Measurements from ENCODE around the gene NIPAL4.

The NIPAL4 gene

GRCh38 chr5:157486221-157486681 lies 26.2 kb downstream of the NIPAL4 start:
- no peak for DNase-seq

- DNase-seq: no peak
Observed at GRCh38 chr5:157486861-157487260, 26.8 kb downstream of the NIPAL4 start.

GRCh38 chr5:157487358-157487757 lies 27.3 kb downstream of the NIPAL4 start:
- no peak for DNase-seq

- DNase-seq: no peak
Observed at GRCh38 chr5:157491471-157491995, 31.5 kb downstream of the NIPAL4 start.

- no peak for DNase-seq
Observed at GRCh38 chr5:157492886-157493285, 32.9 kb downstream of the NIPAL4 start.

- DNase-seq: no peak
Observed at GRCh38 chr5:157494178-157494832, 34.3 kb downstream of the NIPAL4 start.

- no peak for DNase-seq
Observed at GRCh38 chr5:157496864-157497263, 36.9 kb downstream of the NIPAL4 start.

GRCh38 chr5:157497875-157498611 lies 38.0 kb downstream of the NIPAL4 start:
- no peak for DNase-seq

GRCh38 chr5:157502143-157502647 lies 42.2 kb downstream of the NIPAL4 start:
- DNase-seq: no peak

GRCh38 chr5:157504053-157504452 lies 44.0 kb downstream of the NIPAL4 start:
- no peak for DNase-seq

GRCh38 chr5:157505496-157505895 lies 45.5 kb downstream of the NIPAL4 start:
- DNase-seq: no peak

- DNase-seq: no peak
Observed at GRCh38 chr5:157506066-157506590, 46.1 kb downstream of the NIPAL4 start.

GRCh38 chr5:157506981-157507780 lies 47.2 kb downstream of the NIPAL4 start:
- no peak for DNase-seq

GRCh38 chr5:157509093-157509492 lies 49.1 kb downstream of the NIPAL4 start:
- DNase-seq: no peak

GRCh38 chr5:157509587-157509986 lies 49.6 kb downstream of the NIPAL4 start:
- DNase-seq: no peak

- no peak for DNase-seq
Observed at GRCh38 chr5:157510682-157511081, 50.7 kb downstream of the NIPAL4 start.

- peak; percentile 20 for DNase-seq
Observed at GRCh38 chr5:157511651-157512644, 51.9 kb downstream of the NIPAL4 start.

- no peak for DNase-seq
Observed at GRCh38 chr5:157513182-157513581, 53.2 kb downstream of the NIPAL4 start.

GRCh38 chr5:157514974-157515373 lies 55.0 kb downstream of the NIPAL4 start:
- DNase-seq: no peak

GRCh38 chr5:157516006-157516405 lies 56.0 kb downstream of the NIPAL4 start:
- no peak for DNase-seq

- DNase-seq: no peak
Observed at GRCh38 chr5:157516626-157517325, 56.8 kb downstream of the NIPAL4 start.
